Osteoblast (primary cell): ENCODE measurements around the gene HOXA9. TPM values are rescaled to one million over a fixed set of nuclear protein-coding genes. Genes with fewer than 3 reads are reported as not detected.
A peak's percentile ranks its signal among the peaks of the same experiment; 100 is the strongest.

Experiments
- DNase-seq: peaks from one replicate; pipeline ENCODE4 v3.0.0; 2011; ENCODE audit warnings: low spot score, mixed read lengths; ENCODE audit not compliant: insufficient read length; ENCODE audit errors: missing footprints
- H2AFZ ChIP-seq: 2 replicates; pipeline ENCODE4 v1.6.0; 2011; ENCODE audit warnings: mild to moderate bottlenecking, low read length
- H3K27ac ChIP-seq: 2 replicates; pipeline ENCODE4 v1.5.1; 2011; ENCODE audit warnings: mild to moderate bottlenecking, low read depth, low read length, moderate library complexity
- H3K27me3 ChIP-seq: 2 replicates; pipeline ENCODE4 v1.6.0; 2012; ENCODE audit warnings: mild to moderate bottlenecking, control low read depth, inconsistent platforms, low read length, moderate library complexity; ENCODE audit not compliant: insufficient read depth
- H3K36me3 ChIP-seq: 2 replicates; pipeline ENCODE4 v1.5.1; 2011; ENCODE audit warnings: mild to moderate bottlenecking, low read length, control low read depth, moderate library complexity; ENCODE audit not compliant: insufficient read depth
- H3K4me1 ChIP-seq: 2 replicates; pipeline ENCODE4 v1.5.1; 2011; ENCODE audit warnings: mild to moderate bottlenecking, low read length, control low read depth, moderate library complexity; ENCODE audit not compliant: insufficient read depth
- H3K4me2 ChIP-seq: 2 replicates; pipeline ENCODE4 v1.6.0; 2011; ENCODE audit warnings: mild to moderate bottlenecking, low read length; ENCODE audit not compliant: insufficient read depth
- H3K4me3 ChIP-seq: fragments of 200-600 bp; sonication (generic); 3 replicates; pipeline ENCODE4 v1.5.1; 2012; ENCODE audit warnings: mild to moderate bottlenecking, low read length, inconsistent platforms; ENCODE audit not compliant: insufficient read depth
- H3K79me2 ChIP-seq: 2 replicates; pipeline ENCODE4 v1.6.0; 2012; ENCODE audit warnings: mild to moderate bottlenecking, low read length, control low read depth, inconsistent platforms; ENCODE audit not compliant: insufficient read depth
- H3K9me3 ChIP-seq: 2 replicates; pipeline ENCODE4 v1.5.1; 2011; ENCODE audit warnings: low read depth, low read length, control low read depth
- H4K20me1 ChIP-seq: 2 replicates; pipeline ENCODE4 v1.6.0; 2012; ENCODE audit warnings: mild to moderate bottlenecking, low read length, control low read depth; ENCODE audit not compliant: insufficient read depth
- total RNA-seq: library from RNA; depleted of rRNA; stranded (reverse); fragments of >200 nt; gene quantifications from 2 replicates; pipeline ENCODE4 v1.2.3, GENCODE V29; 2012
- TF ChIP-seq, protein P1 (sequence below): IDR thresholded peaks from 2 replicates; pipeline ENCODE4 v1.5.1; 2011; ENCODE audit warnings: mild to moderate bottlenecking, low read depth, low read length, moderate library complexity; ENCODE audit errors: extremely low read depth

The HOXA9 gene
- total RNA-seq, 1 donor, result 19.5 TPM

DNA sequence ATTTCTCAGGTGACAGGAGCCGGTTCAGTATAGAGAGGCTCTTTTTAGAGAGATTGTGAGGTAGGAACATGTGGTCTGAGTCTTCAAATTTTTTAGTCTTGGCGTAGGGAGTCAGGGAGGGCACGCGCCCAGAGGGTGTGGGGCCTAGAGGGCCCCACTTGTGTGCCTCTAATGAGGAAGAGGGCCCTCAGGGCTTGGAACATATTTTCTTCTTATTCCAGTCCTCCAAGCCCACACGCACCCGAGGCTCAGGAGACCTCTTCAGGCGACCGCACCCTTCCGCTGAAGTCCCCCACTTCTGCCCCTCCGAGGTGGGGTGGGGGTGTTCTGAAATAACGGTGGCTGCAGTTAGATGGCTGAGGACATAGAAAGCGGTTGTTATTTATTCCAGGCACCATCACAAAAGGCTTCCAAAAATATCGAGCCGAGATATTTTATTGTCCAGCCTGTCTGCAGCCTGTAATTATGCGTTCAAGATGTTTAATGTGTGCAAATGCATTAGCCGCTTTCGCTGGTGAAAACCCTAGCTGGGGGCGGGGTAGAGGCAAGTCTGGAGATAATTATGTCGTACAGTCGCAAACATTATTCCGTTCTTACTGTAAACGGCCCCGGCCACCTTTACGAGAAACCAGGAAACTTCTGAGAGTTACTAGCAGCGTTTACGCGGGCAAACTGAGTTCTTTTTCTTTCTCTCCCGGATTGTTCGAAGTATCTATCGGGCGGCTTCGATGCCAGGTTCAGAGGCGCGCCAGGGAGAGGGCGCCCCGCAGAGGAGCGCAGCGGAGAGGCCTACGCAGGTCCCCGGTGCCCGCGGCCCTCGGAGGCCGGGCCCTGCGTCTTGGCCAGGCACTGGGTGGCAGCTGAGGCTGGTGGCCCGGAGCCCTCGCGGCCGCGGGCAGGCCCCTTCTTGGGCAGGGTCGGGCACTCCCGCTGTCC lies 47.4 kb upstream of the HOXA9 start:
- Histone ChIP-seq H3K4me2 (no peak overlapping the region), H3K79me2 (no peaks in the 10 kb centered on the region), H3K4me3 (no peak overlapping the region), H3K27me3 (no peaks in the 10 kb centered on the region), H2AFZ (no peak overlapping the region), H3K36me3 (no peaks in the 10 kb centered on the region), H3K27ac (no peak overlapping the region), H3K9me3 (no peaks in the 10 kb centered on the region), H3K4me1 (peaks cover 6% of the 10 kb centered on the region), H4K20me1 (no peaks in the 10 kb centered on the region)
- no peak for DNase-seq
- TF ChIP-seq, protein P1, sequence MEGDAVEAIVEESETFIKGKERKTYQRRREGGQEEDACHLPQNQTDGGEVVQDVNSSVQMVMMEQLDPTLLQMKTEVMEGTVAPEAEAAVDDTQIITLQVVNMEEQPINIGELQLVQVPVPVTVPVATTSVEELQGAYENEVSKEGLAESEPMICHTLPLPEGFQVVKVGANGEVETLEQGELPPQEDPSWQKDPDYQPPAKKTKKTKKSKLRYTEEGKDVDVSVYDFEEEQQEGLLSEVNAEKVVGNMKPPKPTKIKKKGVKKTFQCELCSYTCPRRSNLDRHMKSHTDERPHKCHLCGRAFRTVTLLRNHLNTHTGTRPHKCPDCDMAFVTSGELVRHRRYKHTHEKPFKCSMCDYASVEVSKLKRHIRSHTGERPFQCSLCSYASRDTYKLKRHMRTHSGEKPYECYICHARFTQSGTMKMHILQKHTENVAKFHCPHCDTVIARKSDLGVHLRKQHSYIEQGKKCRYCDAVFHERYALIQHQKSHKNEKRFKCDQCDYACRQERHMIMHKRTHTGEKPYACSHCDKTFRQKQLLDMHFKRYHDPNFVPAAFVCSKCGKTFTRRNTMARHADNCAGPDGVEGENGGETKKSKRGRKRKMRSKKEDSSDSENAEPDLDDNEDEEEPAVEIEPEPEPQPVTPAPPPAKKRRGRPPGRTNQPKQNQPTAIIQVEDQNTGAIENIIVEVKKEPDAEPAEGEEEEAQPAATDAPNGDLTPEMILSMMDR, result no peak

DNA sequence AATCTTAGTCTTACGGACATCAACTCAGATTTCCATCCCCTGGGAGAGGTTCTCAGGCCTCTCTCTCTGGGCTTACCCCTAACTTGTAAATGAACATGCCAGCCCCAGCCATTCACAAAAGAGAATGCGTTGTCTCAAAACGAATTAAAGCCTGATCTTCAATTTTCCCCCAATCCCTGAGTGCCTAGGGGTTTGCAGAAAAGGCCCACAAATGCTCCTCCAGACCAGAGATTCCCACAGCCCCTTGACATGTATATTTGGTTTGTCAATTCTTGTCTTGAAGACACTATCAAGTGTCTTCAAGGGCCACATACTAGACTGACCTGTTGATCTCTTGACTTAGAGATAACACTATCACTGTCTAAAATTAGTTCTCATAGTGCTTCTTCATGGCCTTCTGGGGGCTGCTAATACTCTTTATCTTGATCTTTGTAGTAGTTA lies 46.4 kb upstream of the HOXA9 start:
- no peak overlapping the region for H2AFZ ChIP-seq
- H3K4me3 ChIP-seq, result no peak overlapping the region
- peaks cover 6% of the 10 kb centered on the region for H3K4me1 ChIP-seq
- no peak overlapping the region for H3K4me2 ChIP-seq
- H3K27ac ChIP-seq, result no peak overlapping the region
- H3K36me3 ChIP-seq, result no peaks in the 10 kb centered on the region
- no peaks in the 10 kb centered on the region for H3K27me3 ChIP-seq
- TF ChIP-seq, protein P1, result no peak
- H4K20me1 ChIP-seq, result no peaks in the 10 kb centered on the region
- no peaks in the 10 kb centered on the region for H3K9me3 ChIP-seq
- H3K79me2 ChIP-seq, result no peaks in the 10 kb centered on the region
- no peak for DNase-seq

DNA sequence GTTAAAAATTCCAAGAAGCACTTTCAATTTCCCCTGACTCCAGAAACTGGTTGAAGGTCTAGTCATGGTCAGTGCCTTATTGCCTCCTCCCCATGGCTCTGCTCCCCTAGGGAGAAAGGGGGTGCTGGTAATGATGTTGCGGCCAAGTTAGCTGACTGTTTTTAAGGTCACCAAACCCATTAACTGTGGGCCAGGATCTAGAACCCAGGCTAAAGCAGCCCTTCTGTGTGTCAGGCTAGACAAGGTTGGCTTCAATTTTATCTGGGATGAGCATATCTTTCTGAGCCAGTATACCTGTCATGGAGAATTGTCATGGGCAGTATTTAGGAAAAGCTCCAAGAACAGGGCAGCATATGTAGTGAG lies 45.7 kb upstream of the HOXA9 start:
- H3K27me3 ChIP-seq, result peaks cover 4% of the 10 kb centered on the region
- peaks cover 6% of the 10 kb centered on the region for H3K4me1 ChIP-seq
- H3K4me2 ChIP-seq, result peak overlapping the region; percentile 85

More for the DNA sequence above, 45.7 kb upstream of the HOXA9 start:
- Histone ChIP-seq H3K9me3 (no peaks in the 10 kb centered on the region), H3K36me3 (no peaks in the 10 kb centered on the region), H4K20me1 (no peaks in the 10 kb centered on the region), H2AFZ (peak overlapping the region; percentile 23), H3K4me3 (peak overlapping the region; percentile 67), H3K27ac (no peak overlapping the region), H3K79me2 (no peaks in the 10 kb centered on the region)
- peak; percentile 84 for DNase-seq
- TF ChIP-seq, protein P1, result no peak
